D721Med (cell line): ENCODE data around the gene PDLIM5.
"Not testable (repeated sequence)": the region's sequence is repeated elsewhere in the genome, so short reads cannot be mapped to it uniquely, and the experiment has no call there.

Experiments used
- DNase-seq: peaks from one replicate; pipeline ENCODE4 v3.0.0; 2011; ENCODE audit warnings: low spot score; ENCODE audit not compliant: insufficient read length
- FAIRE-seq: peaks from 2 replicates; lab custom pipeline; 2011; peaks lifted over from hg19 to GRCh38; lab: Jason Lieb, UNC
- TF ChIP-seq, protein P1 (sequence below): IDR thresholded peaks from 2 replicates; pipeline ENCODE4 v1.5.1; 2012; ENCODE audit warnings: mild to moderate bottlenecking, control low read depth; ENCODE audit not compliant: insufficient read depth; ENCODE audit errors: missing control alignments

Gene PDLIM5

DNA sequence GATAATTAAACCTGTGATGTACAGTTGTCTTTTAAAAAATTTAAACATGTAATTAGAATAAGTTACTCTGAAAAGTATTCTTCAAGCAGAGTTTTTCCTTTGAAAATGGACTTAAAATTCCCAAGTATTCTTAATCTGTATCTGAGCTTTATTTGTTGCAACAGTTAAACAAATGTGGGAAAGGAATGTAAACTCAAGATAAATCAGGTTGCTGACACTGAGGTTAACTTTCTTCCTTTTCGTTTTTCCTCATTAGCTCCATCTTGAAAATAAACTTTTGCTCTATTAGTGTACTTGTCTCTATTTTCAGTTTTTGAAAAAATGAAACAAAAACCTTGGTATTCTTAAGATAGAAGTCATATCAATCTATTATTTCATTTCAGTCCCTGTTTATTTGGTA lies 161.5 kb downstream of the PDLIM5 start:
- DNase-seq, result no peak
- no peak for FAIRE-seq
- TF ChIP-seq, protein P1, sequence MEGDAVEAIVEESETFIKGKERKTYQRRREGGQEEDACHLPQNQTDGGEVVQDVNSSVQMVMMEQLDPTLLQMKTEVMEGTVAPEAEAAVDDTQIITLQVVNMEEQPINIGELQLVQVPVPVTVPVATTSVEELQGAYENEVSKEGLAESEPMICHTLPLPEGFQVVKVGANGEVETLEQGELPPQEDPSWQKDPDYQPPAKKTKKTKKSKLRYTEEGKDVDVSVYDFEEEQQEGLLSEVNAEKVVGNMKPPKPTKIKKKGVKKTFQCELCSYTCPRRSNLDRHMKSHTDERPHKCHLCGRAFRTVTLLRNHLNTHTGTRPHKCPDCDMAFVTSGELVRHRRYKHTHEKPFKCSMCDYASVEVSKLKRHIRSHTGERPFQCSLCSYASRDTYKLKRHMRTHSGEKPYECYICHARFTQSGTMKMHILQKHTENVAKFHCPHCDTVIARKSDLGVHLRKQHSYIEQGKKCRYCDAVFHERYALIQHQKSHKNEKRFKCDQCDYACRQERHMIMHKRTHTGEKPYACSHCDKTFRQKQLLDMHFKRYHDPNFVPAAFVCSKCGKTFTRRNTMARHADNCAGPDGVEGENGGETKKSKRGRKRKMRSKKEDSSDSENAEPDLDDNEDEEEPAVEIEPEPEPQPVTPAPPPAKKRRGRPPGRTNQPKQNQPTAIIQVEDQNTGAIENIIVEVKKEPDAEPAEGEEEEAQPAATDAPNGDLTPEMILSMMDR, result no peak

DNA sequence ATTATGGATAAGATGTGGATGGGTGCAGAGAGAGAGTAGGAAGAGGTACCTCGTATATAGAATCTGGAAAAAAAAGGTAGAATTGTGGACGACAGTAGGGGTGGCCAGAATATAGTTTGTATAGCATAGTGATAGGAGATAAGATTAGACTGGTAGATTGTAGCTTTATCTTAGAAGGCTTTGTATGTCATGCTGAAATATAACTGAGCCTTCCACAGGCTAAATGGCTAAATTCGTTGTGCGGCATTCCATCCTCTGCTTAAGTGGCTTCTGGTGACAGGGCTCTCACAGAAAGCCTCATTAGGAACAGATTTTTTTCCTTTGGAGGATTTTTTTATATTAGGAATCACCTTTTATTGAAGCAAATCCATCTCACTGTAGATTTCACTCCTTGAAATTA lies 163.7 kb downstream of the PDLIM5 start:
- TF ChIP-seq, protein P1, result no peak
- FAIRE-seq, result no peak
- DNase-seq, result no peak

DNA sequence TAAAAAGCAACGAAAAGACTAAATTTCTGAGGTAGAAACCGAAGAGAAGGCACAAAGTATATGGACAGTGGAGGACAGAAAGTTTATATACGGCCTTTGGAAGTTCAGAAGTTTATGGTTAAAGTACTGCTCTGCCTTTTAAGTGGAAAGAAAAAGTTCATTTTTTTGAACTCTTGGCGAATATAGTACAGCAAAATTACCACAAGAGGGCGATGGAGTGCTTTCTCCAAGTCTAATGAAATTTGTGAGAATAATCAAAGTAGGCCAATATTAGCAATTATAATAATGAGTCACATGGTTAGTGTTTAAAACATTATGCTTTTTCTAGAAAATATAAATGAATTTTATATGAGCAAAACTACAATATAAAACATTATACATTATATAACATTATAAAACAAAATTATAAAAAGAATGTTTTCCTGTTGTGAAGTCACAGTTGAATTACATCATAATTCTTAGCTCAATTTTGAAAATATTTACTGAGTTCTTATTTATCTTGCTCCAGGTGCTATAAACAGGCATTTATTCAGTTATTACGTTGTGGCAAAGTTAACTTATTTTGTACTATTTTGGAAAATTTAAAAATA lies 169.8 kb downstream of the PDLIM5 start:
- FAIRE-seq (peak; percentile 91), DNase-seq (no peak)
- TF ChIP-seq, protein P1, result peak; percentile 91

DNA sequence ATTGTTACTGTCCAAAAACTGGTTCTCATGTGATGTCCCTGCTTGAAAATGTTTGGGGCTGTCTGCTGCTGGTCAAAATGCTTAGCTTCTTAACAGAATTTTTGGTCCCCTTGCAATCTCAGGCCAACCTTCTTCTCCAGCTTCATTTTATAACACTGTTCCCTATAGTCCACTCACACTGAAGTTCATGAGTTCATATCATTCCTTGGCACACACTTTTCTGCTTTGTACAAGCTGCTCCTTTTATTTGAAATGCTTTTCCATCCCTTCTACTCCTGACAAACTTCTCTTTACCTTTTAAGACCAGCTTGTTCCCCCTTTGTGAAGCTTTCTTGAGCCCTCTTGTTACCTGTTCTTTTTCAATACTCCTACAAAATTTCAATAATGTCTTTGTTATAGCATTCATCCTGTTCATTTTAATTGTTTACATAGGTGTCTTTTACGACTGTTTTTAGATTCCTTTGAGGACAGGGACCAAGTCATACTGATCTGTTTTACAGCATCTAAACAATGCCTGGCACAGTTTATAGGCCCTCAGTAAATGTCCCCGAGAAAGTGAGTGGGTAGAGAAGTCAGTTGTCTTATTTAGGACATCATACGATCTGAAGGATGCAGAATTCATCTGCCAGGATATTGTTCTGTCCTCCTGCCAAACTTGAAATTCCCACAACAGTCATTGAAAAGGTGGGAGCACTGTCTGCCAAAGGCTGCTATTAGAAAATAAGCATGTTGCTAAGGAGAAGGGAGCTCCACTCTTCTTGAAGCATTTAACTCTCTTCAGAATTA lies 171.6 kb downstream of the PDLIM5 start:
- FAIRE-seq (no peak), DNase-seq (no peak)
- TF ChIP-seq, protein P1, result no peak

DNA sequence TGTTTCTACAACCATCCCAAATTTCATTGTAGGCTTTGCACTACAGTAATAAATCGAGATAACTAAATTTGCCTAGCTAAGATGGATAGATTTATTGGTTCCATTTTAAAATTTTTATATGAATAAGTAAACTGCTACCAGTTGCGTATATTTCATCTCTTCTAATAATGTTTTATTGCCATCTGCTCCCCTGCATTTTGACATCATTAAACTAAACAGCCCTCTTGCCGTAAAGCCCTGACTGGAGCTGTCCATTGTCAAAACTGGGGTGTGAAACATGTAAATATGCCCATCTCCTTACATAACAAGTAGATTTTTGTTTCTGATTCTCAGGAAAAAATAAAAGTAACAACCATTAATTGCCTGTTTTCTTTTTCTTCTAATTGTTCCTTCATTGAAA lies 175.2 kb downstream of the PDLIM5 start:
- FAIRE-seq, result no peak
- TF ChIP-seq, protein P1, result no peak
- DNase-seq, result no peak

DNA sequence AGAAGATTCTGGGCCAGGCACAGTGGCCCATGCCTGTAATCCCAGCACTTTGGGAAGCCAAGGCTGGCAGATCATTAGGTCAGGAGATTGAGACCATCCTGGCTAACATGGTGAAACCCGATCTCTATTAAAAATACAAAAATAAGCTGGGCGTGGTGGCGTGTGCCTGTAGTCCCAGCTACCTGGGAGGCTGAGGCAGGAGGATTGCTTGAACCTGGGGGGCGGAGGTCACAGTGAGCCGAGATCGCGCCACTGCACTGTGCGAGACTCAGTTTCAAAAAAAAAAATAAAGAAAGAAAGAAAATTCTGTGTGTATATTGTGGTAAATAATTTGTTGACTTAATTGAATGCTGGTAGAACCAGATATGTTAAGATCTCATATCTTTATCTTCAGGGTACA lies 177.3 kb downstream of the PDLIM5 start:
- not testable (repeated sequence) for DNase-seq, FAIRE-seq

DNA sequence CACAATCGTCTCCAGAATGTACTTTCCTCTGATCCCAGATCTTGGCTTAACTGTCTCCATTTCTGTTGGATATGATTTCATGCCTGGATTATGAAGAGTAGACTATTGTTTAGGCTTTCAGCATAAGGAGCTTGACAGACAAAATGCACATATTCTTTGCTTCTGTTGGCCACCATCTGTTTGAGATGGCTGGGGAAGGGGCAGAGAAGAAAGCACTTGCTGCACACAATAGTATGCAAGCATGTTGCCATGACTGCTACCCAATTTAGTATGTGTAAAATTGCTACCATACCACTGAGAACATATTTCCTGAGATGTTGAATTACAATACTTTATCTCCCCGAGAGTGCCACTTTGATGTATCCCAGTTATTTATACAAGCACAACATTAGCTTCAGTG lies 178.1 kb downstream of the PDLIM5 start:
- FAIRE-seq, result no peak
- no peak for DNase-seq
- TF ChIP-seq, protein P1, result no peak
